ENCODE data around the gene HES7. TPM values are rescaled to one million over a fixed set of nuclear protein-coding genes. Genes with fewer than 3 reads are reported as not detected.

The HES7 gene
- total RNA-seq, 4 donors from 2014 or later: 1.4 TPM; not detected in 3

DNA sequence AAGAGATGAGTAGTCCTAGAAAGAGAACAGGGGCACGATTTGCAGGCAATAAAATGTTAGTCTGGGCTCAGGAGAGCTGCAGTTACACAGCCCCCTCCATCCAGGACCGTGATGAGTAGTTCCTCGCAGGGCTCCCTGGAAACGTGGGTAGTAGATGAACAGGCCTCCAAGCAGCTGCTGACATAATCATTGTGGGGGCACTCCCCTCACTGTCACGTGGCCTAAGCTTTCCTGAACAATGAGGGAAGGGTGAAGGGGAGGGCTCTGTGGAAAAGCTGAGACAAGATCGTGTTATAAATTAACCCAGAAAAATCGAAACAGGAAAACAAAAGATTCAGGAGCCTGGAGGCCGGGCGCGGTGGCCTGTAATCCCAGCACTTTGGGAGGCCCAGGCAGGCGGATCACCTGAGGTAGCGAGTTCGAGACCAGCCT is 29.6 kb upstream of the HES7 start:
- WGBS: 18% methylated on average over 13 of the region's 13 CpGs
- Histone ChIP-seq H3K27me3 (no peaks in the 10 kb centered on the region), H3K36me3 (peaks cover 22 to 30% (median 26%) of the 10 kb centered on the region in 4 donors), H3K4me3 (peak overlapping the region; percentile 72 to 93 (median 84)), H3K27ac (replicated peaks in 1 of 4) (peak overlapping the region; percentile 94 to 100 (median 100)), H3K4me1 (peaks cover 53 to 60% (median 59%) of the 10 kb centered on the region in 4 donors), H3K9me3 (no peaks in the 10 kb centered on the region)
- intact Hi-C loops (cut with DNase I): loop anchor here (5.0 kb wide), 1 partner anchor 311 kb away; no protein-coding TSS in a partner anchor
- DNase-seq (ENCODE audit: extremely low spot score): peak; percentile 96
- TF ChIP-seq POLR2A (IDR thresholded peaks at IDR 0.05; ENCODE audit: low read depth) (peak; percentile 56), EP300 (IDR thresholded peaks at IDR 0.05) (peak; percentile 33), POLR2AphosphoS5 (IDR thresholded peaks at IDR 0.05) (peak in 1 of 2 donors; percentile 93)
- TF ChIP-seq, protein P1, sequence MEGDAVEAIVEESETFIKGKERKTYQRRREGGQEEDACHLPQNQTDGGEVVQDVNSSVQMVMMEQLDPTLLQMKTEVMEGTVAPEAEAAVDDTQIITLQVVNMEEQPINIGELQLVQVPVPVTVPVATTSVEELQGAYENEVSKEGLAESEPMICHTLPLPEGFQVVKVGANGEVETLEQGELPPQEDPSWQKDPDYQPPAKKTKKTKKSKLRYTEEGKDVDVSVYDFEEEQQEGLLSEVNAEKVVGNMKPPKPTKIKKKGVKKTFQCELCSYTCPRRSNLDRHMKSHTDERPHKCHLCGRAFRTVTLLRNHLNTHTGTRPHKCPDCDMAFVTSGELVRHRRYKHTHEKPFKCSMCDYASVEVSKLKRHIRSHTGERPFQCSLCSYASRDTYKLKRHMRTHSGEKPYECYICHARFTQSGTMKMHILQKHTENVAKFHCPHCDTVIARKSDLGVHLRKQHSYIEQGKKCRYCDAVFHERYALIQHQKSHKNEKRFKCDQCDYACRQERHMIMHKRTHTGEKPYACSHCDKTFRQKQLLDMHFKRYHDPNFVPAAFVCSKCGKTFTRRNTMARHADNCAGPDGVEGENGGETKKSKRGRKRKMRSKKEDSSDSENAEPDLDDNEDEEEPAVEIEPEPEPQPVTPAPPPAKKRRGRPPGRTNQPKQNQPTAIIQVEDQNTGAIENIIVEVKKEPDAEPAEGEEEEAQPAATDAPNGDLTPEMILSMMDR (IDR thresholded peaks at IDR 0.05): no peak

DNA sequence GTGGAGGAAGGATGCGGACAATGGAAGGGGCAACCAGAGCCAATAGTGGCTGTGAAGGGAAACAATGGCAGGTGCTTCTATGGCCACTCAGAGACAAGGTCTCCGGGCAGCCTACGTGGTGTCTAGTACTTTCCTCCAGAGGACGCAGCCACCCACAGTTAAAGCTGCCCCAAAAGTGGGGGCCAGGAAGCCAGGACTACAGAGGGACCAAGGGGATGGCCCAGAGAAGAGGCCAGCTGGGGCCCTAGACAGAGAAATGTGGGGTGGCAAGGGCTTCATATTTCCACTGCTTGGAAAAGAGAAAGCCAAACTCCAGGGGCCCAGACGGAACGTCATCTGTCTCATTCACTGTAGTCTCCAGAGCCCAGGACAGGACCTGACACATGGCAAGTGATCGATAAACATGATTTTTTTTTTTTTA is 29.1 kb upstream of the HES7 start:
- TF ChIP-seq POLR2AphosphoS5 (IDR thresholded peaks at IDR 0.05) (no peak), POLR2A (IDR thresholded peaks at IDR 0.05; ENCODE audit: low read depth) (no peak), EP300 (IDR thresholded peaks at IDR 0.05) (no peak)
- TF ChIP-seq, protein P1 (IDR thresholded peaks at IDR 0.05): no peak
- Histone ChIP-seq H3K4me3 (peak overlapping the region; percentile 72 to 93 (median 84)), H3K9me3 (no peaks in the 10 kb centered on the region), H3K36me3 (peaks cover 27 to 35% (median 31%) of the 10 kb centered on the region in 4 donors), H3K27me3 (no peaks in the 10 kb centered on the region), H3K4me1 (peaks cover 54 to 60% (median 59%) of the 10 kb centered on the region in 4 donors), H3K27ac (replicated peaks in 1 of 4) (peak overlapping the region; percentile 94 to 100 (median 100))
- DNase-seq (ENCODE audit: extremely low spot score): no peak
- 58% methylated on average over 6 of the region's 7 CpGs for WGBS
- intact Hi-C loops (cut with DNase I): loop anchor here (5.0 kb wide), 1 partner anchor 311 kb away; no protein-coding TSS in a partner anchor

DNA sequence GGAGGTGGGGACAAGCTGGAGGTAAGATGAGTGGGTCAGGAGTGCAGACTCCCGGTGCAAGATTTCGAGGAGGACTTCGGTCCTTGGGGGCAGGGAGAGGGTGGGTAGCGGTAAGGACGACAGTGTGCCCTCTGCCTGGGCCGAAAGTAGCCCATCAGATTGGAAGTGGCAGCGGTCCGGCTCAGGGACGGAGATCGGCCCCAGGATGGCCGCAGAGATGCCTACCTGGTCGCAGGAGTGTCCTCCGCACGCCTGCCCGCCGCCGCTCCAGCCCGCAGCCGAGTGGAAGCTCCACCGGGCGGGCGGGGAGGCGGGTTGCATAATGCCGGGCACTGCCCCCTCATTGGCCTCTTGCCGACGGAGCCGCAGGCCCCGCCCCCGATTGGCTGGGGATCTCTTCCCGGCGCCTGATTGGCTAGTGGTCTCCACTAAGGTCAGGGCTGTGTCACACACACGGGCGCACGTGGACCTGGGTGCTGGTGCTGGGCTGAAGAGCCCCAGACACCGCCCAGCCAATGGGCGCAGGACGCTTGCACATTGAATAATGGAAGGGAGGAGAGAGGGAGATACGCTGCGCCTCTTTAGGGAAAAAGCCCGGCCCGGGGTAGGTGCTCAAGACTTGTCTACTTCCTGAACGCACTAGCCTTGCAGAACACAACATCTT is 28.3 kb upstream of the HES7 start, which contains the start of gene PER1:
TSS of gene PER1 (minus strand) at position 293 of the 664 bp plus-strand sequence. CDS start 1,698 bp downstream, outside the sequence.
- TF ChIP-seq POLR2A (IDR thresholded peaks at IDR 0.05; ENCODE audit: low read depth) (peak; percentile 97), EP300 (IDR thresholded peaks at IDR 0.05) (peak; percentile 2), POLR2AphosphoS5 (IDR thresholded peaks at IDR 0.05) (peak in 1 of 2 donors; percentile 99)
- TF ChIP-seq, protein P1 (IDR thresholded peaks at IDR 0.05): peak in 1 of 3 experiments; percentile 7
- H3K27me3 ChIP-seq: no peaks in the 10 kb centered on the region
- intact Hi-C loops (cut with DNase I): loop anchor here (5.0 kb wide), 1 partner anchor 310 kb away; no protein-coding TSS in a partner anchor
- H3K27ac ChIP-seq (replicated peaks in 1 of 4): peak within 1 kb of the TSS; percentile 94 to 100 (median 100)
- H3K36me3 ChIP-seq: peaks cover 35 to 43% (median 39%) of the 10 kb centered on the region in 4 donors
- H3K9me3 ChIP-seq: no peaks in the 10 kb centered on the region
- H3K4me3 ChIP-seq: peak within 1 kb of the TSS; percentile 72 to 93 (median 84)
- 6% methylated on average over 21 of the region's 42 CpGs for whole genome bisulfite sequencing
- H3K4me1 ChIP-seq: peaks cover 54 to 60% (median 59%) of the 10 kb centered on the region in 4 donors
- peak; percentile 99 for DNase-seq (ENCODE audit: extremely low spot score)

DNA sequence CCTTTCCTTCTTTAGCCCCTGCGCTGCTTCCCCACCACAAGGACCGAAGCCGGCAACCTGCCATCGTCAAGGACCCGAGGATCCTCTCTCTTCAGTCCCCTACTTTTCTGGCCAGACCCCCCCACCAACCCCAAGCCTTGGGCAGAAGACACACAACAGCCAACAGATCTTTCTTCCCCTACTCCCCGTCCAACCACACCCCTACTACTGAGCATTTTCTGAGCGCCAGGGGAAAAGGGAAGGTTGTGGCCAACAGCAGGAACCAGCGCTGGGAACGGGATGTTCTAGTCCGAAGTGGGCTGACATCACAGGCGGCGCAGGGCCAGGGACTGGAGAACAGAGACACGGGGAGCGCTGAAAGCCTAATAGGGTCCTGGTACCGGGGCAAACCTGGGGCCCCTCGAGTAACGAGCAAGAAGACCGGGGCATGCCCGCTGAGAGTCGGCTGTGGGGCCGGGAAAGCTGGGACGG is 27.8 kb upstream of the HES7 start:
- H3K4me1 ChIP-seq: peaks cover 54 to 61% (median 59%) of the 10 kb centered on the region in 4 donors
- H3K9me3 ChIP-seq: no peaks in the 10 kb centered on the region
- DNase-seq (ENCODE audit: extremely low spot score): peak; percentile 98
- H3K36me3 ChIP-seq: peaks cover 40 to 48% (median 44%) of the 10 kb centered on the region in 4 donors
- intact Hi-C loops (cut with DNase I): loop anchor here (5.0 kb wide), 1 partner anchor 309 kb away; no protein-coding TSS in a partner anchor
- WGBS: under 1% methylated on average over 21 of the region's 22 CpGs
- TF ChIP-seq POLR2A (IDR thresholded peaks at IDR 0.05; ENCODE audit: low read depth) (peak; percentile 54), POLR2AphosphoS5 (IDR thresholded peaks at IDR 0.05) (peak in 1 of 2 donors; percentile 26), EP300 (IDR thresholded peaks at IDR 0.05) (peak; percentile 99)
- TF ChIP-seq, protein P1 (IDR thresholded peaks at IDR 0.05): no peak
- H3K27ac ChIP-seq (replicated peaks in 1 of 4): peak overlapping the region; percentile 94 to 100 (median 100)
- H3K4me3 ChIP-seq: peak overlapping the region; percentile 72 to 93 (median 84)
- H3K27me3 ChIP-seq: no peaks in the 10 kb centered on the region

Measured in esophagus muscularis mucosa (tissue), 4 donors.